KG1 (cell line): ENCODE data around the gene NPTX2.
"Not testable (repeated sequence)": the region's sequence is repeated elsewhere in the genome, so short reads cannot be mapped to it uniquely, and the experiment has no call there.

Experiments
- DNase-seq: peaks from one replicate; lab custom pipeline; 2025; lab: John Stamatoyannopoulos, UW

Gene NPTX2, protein sequence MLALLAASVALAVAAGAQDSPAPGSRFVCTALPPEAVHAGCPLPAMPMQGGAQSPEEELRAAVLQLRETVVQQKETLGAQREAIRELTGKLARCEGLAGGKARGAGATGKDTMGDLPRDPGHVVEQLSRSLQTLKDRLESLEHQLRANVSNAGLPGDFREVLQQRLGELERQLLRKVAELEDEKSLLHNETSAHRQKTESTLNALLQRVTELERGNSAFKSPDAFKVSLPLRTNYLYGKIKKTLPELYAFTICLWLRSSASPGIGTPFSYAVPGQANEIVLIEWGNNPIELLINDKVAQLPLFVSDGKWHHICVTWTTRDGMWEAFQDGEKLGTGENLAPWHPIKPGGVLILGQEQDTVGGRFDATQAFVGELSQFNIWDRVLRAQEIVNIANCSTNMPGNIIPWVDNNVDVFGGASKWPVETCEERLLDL

DNA sequence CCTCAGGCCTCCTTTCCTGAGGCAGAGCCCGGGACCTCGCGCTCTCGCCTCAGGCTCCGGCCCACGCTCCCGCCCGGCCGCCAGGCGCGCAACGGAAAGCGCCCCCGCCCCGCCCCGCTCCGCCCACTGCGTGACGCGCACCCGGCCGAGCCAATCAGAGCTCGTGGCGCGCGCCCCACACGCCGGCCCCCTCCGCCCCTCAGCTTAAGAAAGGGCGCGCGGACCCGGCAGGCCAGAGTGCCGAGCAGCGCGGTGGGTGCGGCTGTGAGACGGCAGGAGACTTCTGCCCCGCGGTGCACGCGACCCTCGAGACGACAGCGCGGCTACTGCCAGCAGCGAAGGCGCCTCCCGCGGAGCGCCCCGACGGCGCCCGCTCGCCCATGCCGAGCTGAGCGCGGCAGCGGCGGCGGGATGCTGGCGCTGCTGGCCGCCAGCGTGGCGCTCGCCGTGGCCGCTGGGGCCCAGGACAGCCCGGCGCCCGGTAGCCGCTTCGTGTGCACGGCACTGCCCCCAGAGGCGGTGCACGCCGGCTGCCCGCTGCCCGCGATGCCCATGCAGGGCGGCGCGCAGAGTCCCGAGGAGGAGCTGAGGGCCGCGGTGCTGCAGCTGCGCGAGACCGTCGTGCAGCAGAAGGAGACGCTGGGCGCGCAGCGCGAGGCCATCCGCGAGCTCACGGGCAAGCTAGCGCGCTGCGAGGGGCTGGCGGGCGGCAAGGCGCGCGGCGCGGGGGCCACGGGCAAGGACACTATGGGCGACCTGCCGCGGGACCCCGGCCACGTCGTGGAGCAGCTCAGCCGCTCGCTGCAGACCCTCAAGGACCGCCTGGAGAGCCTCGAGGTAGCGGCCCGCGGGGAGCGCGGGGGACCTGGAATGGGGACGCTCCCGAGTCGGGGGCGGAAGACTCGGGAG, at the start of gene NPTX2:
TSS of gene NPTX2 (plus strand) at position 235 of the 909 bp plus-strand sequence. CDS start at position 412, 177 bp downstream.
- DNase-seq: no peak

DNA sequence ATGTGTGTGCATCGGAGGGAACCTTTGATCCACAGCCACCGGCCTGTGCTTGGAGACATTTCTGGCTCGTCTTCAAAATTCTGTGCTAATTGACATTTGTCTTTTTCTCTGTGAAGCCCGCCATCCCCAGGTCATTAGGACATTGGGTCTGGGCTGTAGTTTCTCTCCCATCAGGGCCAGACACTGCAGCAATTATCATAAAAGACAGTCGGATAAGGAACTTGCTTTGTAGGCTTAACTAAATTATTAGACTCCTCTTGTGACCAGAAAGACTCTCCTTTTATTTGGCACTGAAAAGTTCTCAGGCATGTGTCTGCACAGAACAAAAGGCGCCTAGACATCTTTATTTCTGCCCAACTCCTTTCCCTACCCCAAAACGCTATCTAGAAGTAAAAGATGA, 49.1 kb upstream of the NPTX2 start:
- DNase-seq: no peak

DNA sequence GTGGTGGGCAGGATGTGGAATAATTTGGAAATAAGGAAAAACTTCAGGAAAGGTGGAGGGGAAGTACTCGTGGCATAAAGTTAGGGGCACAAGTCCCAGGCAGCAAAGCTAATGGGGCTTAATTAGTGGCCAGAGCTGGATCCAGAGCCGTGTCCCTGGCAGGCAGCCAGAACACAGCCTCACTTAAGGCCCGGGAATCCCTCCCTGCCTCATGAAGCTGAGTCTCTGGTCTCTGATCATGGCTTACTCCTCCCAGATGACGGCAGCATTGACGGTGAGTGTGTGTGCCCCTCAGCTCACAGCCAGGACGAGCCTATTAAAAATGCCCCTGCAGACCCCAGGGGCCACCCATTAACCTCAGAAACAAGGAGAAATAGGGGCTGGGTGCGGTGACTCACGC, 48.2 kb upstream of the NPTX2 start:
- no peak for DNase-seq

DNA sequence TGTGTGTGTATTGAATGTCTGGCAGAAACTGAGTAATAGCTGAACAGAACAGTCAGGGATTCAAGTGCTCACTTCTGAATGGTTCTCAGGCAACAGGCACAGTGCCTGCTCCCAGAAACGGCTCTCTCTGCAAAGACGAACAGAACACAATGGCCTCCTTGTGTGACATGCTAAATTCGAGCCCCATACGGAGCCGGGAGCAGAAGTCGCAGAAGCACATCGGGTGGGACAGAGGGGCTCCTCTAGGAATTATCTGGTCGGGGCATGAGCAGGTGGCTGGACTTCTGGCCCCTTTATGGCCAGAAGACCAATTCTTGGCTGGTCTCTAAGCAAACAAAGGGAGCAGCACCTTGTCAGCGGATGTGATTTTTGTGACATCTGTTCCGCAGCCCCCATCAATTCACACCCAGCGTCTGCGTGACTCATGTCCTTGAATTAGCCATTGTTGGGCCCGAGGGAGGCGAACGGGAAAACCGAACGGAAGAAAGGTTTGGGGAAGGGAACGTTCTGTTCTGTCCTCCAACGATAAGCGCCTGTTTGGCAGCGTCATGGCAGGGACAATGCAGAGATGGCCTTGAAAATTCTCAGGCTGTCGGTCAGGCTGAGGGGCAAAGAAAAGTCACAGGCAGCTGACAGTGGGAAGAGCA, 47.3 kb upstream of the NPTX2 start:
- no peak for DNase-seq

DNA sequence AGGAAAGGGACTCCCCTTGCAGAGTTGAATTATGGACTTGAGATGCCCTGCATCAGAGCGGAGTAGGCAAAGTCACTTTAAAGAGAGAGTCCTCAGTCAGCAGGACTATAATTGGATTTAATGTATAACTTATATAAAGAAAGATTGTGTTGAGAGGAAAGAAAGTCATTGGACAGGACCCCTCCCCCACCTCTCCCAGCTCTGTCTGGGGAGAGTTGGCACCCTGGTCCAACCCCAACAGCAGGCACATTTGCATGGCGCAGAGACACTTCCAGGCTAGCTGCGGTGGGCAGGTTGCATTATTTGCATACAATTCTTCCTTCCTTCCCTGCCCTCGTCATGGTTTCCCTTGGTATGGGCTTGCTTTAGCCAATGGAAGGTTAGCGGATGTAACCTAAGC, 46.1 kb upstream of the NPTX2 start:
- DNase-seq: no peak

DNA sequence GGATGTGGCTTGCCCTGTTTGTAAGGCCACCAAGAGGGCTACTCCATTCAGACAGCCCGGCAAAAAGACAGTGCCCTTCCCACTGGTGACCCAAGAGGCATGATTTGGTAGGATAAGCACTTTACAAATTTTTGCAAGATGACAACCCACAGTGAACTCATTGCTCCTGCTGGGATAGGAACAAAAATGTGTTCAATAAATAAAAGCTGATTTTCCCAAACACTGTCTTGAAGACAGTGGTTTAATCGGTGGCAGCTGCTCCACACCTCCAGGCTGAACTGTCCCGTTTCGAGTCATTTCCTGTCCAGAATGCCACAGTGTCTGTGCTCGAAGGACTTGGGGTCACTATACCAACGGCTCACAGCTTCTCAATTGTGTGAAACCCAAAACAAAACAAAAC, 45.1 kb upstream of the NPTX2 start:
- no peak for DNase-seq

DNA sequence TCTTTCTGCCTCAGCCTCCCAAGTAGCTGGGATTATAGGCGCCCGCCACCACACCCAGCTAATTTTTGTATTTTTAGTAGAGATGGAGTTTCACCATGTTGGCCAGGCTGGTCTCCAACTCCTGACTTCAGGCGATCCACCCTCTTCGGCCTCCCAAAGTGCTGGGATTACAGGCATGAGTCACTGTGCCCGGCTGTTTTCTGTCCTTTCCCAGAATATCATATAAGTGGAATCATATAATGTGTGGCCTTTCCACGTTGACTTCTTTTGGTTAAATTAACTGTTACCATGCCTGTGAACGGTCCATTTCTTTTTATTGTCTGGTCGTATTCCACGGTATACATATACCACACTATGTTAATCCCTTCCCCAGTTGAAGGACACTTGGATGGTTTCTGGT, 44.4 kb upstream of the NPTX2 start:
- DNase-seq: not testable (repeated sequence)

DNA sequence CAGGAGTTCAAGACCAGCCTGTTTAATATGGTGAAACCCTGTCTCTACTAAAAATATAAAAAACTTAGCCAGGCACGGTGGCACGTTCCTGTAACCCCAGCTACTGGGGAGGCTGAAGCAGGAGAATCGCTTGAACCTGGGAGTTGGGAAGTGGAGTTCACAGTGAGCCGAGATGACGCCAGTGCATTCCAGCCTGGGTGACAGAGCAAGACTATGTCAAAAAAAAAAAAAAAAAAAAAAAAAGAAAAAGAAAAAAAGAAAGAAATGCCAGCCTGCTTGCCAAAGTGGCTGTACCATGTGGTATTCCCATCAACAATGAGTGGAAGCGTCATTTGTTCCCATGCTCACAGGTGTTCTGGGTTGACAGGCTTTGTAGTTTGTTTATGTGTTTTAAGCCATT, 43.3 kb upstream of the NPTX2 start:
- no peak for DNase-seq

DNA sequence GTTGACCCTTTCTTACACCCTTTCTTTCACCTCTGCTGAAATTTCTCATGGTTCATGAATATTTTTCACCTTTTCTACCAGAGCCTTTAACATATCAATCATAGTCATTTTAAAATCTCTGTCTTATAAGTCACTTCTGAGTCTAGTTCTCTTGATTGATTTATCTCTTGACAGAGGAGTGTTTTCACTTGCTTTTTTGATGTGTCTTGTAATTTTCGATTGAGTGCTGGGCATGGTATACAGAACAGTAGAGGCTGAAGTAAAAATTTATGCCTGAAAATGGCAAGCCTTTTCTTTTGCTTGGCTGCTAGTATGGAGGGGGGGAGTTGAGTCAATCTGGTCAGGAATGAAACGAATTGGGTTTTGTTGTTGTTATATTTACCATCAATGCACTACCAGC, 41.2 kb upstream of the NPTX2 start:
- DNase-seq: no peak

DNA sequence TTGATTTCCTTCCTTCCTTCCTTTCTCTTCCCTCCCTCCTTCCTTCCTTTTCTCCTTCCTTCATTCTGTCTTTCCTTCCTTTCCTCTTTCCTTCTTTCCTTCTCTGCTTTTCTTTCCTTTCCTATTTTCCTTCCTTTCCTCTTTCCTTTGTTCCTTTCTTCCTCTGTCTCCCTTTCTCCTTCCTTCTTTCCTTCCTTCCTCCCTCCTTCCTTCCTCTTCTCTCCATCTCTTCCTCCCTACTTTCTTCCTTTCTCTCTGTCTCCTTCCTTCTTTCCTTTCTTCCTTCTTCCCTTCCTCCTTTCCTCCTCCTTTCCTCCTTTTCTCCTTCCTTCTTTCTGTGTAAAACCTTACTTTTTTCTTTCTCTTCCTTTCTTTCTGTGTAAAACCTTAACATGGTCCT, 32.3 kb upstream of the NPTX2 start:
- no peak for DNase-seq

DNA sequence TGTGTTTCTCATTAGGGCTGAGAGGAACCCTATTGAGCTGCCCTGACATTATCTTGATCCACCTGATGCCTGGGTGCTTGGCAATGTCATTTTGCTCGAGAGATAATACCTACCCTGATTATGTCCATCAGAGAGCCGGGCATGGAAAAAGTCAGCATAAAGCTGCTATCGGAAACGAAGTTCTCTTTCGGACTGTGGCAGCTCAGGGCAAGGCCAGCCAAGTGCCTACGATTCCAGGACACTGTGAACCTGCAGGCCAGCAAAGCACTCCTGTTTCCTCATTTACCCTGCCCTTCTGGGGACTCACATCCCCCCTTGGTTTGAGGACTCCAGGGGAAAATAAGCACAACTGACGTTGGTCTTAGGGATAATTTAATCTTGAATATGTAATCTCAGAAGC, 25.2 kb upstream of the NPTX2 start:
- no peak for DNase-seq

DNA sequence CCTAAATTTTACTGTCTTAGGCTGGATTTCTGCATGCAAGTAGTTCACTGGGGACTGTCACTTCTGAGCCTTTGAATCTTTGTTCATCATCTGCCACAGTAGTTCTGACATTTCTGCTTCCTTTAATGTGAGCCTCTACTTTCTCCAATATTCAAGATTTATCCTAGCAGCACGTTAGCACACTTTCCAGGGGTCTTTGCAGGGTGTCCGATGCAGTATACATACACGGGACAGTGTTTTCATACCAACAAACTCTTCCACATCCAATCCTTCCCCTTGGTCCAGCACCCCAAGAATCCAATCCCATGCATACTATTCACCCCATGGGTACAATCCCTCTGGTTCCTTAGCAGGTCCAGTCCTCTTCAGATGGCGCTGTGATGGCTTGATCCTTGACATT, 22.7 kb upstream of the NPTX2 start:
- no peak for DNase-seq

DNA sequence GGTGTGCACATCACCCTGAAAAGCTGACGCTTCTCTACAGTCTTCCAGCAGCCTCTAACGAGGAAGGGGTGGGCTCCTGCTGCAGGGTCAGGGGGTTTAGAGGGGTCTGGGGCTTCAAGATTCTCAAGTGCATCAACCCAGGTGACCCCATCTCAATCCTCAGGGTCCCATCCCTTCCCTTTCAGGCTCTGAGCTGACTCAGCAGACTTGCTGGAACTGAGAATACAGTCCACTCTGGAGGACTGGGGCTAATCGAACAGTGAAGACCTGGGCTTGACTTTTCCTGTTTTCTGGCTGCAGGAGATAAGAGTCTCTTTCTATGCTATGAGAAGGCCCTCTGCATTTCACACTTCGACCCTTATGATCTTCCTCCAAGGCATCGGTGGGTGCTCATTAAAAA, 22.3 kb upstream of the NPTX2 start:
- no peak for DNase-seq

DNA sequence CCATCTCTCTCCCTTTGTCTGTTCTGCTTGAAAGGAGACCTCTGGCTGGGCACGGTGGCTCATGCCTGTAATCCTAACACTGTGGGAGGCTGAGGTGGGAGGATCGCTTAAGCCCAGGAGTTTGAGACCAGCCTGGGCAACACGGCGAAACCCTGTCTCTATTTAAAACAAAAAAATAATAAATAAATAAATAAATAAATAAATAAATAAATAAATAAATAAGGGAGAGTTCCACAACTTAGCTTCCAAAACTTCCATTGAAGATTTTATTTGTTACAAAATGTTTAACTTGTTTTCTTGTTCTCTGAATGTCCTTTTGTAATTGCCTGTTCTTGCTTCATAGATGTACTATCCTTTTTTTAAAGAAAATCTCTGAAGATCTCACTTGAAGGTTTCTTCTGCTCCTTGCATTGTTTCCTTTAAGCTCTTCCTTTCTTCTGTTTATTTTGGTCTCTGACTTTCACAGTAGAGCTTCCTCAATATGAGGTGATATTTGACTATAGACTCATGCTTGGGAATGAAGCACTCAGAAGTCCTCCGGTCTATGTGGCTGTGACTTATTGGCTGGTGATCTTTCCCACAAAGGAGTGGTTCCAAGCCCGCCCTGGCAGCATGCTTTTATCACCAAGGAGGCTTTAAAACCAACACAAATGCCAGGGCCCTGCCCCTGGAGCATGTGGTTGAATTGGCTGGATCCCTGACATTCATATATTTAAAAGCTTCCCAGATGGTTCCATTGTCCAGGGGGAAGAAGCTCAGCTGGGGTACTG, 18.1 kb upstream of the NPTX2 start:
- DNase-seq: no peak

DNA sequence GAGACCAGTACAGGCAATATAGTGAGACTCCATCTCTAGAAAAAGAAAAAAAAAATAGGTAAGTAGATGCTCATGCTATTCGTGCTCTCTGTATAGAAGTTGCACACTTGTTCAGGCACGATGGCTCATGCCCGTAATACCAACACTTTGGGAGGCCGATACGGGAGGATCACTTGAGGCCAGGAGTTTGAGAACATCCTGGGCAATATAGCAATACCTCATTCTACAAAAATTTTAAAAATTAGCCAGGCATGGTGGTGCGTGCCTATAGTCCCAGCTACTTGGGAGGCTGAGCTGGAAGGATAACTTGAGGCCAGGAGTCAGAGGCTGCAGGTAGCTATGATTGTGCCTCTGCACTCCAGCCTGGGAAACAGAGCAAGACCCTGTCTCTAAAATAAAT, 17.2 kb upstream of the NPTX2 start:
- DNase-seq: no peak

DNA sequence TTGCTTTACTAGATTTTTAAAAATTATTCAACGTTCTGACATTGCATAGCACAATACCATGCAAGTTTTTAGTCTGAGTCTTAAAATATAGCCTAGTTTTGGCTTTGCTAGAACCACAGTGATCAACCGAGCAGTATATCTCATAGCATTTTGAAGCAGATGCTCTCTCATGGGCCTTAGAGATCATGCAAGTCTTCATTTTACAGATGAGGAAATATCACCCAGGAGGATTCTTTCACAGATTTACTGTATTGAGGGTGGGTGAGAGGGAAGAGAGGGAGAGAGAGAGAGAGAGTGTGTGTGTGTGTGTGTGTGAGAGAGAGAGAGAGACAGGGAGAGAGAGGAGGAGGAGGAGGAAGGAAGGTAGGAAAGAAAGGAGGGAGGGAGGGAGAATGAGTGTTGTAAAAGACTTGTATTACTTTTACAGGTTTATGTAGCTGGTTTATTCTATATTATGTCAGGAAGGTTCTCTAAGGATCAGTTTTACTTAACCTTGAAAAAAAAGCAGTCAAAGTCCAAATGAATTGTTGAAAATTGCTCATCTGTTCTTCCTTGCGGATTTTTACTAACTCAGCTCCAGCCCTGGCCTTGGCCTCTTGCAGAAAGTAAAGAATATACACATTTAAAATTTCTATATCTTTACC, 14.2 kb upstream of the NPTX2 start:
- no peak for DNase-seq

DNA sequence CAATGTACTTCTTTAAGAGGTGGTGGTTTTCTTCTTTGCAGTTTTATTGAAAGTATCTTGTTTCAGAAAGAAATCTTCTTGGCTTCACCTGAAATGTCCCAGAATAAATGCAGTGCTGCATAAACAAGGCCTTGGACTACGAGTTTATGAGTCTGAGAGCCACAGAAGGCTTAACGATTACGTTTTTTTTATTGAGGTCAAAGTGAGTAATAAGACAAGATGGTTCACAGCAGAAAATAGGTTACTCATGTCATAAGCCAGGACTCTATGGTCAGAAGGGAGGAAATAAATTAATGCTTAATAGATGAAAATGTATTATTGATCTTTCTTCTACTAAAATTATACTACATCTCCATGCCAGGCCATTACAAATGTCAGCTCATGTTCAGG, 13.7 kb upstream of the NPTX2 start:
- DNase-seq: no peak

DNA sequence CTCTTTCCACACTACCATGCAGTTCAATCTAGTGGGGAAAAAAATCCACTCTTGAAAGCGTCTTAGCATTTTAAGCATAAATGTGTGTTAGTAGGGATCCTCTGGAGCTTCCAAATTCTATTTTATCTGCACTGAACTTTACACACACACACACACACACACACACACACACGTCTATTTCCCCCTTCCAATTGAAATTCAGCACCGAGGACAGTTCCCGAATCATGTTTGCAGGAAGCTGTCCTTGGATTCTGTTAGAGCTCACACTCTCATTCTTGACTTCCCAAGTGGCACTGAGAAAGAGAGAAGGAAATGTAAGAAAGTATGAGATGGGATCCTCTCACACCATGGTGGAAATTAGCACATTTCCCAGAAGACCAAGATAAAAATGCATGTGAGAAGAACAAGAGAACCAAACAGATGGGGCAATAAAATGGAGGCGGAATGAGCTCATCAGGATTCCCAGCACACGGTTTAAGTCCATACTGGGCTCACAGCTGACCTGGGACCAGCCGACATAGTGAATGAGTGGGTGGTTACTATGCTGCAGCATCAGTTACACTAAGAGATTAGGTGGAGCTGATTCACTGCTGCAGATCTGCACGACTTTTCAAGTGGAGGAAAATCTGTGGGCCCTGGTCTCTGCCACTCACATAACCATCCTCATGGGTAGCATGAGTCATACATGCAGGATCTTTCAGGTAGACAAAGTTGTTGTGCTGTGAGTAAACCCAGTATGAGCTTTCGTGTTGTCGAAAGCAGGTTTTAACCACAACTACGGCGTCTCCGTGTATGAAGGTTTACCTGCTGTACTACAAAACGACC, 3.3 kb upstream of the NPTX2 start:
- DNase-seq: no peak

DNA sequence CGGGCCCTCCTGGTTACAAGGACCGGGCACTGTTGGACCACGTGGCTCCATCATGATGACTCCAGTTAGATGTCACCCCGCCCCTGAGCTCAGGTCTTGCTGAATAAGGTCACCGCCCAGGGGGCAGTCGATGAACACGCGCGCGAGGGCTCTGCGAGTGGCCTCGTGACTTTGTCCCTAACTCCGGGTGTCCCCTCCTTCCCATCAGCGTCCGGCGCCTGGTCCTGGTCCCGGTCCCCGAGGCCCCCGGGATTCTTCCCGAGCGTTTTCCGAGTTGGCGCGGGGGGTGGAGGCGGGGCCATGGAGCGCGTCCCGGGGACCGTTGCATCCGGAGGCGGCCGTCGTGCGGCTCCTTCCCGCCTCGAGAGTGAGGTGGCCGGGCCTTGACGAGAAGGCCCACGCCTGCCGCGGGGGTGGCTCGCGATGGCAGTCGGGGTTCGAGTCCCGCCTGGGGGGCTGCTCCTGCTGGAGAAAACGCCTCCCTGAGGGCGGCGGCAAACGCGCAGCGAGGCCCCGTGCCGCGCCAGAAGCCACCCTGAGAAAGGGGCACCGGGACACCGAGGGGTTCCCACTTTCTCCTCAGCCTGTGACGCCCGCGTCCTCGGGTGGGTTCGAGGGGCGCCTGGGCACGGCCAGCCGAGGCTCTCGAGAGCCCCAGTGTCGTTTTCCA, 569 bp upstream of the NPTX2 start:
- DNase-seq: no peak

DNA sequence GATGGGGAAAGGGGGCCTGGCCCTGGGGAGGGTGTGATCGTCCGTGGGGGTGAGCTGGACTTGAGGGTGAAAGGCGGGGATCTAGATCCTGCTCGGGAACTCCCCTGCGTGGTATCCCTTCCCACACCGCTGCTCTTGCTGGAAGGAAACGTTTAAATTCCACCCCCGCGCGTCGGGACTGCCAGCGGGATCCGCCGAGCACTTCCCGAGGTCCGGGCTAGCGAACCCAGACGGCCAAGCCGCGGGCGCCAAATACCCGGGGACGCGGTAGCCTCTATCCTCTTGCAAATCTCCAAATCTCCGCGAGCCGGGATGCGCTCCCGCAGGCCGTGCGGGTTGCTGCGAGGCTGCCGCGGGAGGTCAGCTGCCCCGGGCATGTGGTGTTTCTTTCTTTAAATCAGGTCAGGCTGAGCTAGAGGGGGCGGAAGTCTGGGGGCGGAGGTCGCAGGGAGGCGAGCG, 904 bp downstream of the NPTX2 start:
- no peak for DNase-seq
